GM18909 (cell line): ENCODE measurements around the gene ANKS6.

Source experiments
- ATAC-seq: cut with Tn5 transposase; IDR thresholded peaks from one replicate; pipeline ENCODE4 v1.9.1; 2021; ENCODE audit warnings: mild to moderate bottlenecking; ENCODE audit not compliant: unreplicated experiment, poor library complexity

ANKS6 gene

DNA sequence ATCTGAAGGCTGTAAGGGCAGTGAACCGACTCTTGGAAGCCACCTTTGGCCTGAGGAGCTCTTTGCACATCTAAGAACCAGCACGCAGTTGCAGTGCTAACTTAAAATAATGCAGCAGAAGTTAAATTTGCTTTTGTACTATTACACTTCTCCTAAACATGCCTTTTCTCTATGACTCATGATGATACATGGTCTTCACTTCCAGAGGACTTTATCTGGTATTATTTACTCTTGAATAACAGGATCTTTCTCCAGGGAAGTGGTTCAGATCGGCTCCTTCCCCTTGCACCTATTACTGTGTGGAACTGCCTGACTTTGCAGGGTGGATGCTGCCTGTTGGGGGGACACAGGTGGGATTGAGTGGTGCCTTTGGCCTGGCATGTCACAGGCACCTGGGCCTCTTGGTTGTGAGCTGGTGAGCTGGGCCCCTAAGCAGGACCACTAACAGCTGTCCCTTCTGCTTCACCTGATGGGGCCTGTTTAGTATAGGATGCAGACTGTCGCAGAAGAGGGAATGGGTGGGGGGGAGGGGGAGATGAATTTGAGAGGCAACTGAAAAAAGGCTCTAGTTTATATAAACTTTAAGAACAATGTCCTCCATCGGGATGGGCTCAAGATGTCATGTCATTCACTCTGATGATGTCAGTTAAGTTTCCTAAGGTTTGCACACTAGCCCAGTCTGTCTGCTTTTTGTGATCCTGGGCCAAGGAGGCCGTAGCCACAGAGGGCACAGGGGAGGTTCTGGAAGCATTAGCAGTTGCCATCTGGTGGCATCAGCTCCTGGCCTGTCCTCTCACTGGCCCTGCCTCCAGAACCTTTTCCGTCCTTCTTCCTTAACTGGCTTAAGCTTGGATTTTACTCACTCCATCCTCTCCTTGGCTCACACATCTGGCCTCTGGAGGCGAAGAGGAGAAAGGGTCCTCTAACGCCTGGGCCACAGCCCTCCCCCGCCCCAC is 53.8 kb downstream of the ANKS6 start:
- no peak for ATAC-seq

DNA sequence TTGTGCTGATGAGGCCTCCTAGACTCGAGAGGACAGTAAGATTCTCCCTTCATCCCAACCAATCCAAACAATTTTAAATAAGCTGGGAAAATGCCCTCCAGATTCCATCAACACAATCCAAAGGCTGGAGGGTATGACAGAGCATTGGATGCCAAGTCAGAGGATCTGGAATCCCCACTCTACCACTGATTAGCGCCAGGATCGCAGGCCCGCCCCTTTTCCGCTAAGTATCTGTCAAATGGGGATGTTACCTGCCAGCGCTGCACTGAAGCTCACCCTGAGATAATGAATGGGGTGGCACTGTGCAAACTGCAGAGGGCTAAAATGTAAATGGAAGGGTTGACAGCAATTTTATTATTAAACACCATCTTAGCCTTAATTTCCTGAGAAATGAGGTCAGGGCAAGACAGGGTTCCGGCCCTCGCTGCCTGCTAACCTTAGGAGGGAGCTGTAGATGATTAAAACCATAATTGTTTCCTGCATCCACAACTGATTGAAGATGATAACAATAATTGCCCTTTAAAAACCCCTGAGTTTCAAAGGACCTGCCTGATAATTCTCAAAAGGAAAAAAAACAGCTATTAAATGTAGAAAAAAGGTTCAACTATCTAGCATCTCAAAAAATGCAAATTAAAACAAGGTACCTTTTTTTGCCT is 56.0 kb downstream of the ANKS6 start:
- no peak for ATAC-seq

DNA sequence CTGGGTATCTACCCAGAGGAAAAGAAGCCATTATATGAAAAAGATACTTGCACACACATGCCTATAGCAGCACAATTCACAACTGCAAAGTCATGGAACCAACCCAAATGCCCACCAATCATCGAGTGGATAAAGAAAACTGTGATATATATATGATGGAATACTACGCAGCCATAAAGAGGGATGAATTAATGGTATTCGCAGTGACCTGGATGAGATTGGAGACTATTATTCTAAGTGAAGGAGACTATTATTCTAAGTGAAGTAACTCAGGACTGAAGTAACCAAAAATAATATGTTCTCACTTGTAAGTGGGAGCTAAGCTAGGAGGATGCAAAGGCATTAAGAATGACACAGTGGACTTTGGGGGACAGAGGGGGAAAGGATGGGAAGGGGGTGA is 57.6 kb downstream of the ANKS6 start:
- no peak for ATAC-seq

- ATAC-seq: no peak
These were observed 60.1 kb downstream of the ANKS6 start for GRCh38 chr9:98736226-98736625.

GRCh38 chr9:98732801-98733200 is 63.6 kb downstream of the ANKS6 start:
- ATAC-seq: no peak

DNA sequence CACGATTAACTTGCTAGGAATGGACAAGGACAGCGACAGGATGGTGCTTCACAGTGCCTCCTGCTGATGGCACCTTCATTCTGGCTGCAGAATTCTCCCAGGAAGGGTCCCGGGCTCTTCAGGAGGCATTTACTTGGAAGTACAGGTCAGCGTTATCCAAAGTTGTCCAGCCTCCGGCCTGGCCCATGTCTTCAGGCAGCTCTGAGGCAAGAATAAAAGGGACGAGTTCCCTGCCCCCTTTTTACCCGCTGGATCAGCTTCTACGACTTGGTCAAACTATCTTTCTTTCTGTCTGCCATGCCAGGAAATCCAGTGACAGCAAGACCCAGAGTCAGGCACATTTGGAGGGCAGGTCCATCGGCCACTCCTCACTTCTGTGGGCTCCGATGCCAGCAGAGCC is 64.3 kb downstream of the ANKS6 start:
- ATAC-seq: no peak

DNA sequence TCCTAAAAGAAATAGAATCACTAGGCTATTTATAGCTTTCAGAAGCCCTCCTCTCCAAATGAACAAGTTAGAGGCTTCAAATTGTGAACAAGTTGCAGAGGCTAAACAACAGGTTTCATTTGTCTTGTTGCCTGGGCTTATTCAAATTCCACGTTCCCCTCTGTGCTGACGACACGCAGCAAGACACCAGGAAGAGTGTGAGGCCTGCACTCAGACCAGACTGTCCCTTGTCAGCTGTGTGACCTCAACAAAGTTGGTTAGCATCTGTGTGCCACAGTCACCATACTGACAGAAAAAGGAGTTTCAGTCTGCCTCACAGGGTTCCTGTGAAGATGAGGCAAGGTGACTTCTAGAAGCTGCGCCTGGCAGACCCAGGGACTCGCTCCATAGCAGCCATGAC is 65.5 kb downstream of the ANKS6 start:
- ATAC-seq: no peak

DNA sequence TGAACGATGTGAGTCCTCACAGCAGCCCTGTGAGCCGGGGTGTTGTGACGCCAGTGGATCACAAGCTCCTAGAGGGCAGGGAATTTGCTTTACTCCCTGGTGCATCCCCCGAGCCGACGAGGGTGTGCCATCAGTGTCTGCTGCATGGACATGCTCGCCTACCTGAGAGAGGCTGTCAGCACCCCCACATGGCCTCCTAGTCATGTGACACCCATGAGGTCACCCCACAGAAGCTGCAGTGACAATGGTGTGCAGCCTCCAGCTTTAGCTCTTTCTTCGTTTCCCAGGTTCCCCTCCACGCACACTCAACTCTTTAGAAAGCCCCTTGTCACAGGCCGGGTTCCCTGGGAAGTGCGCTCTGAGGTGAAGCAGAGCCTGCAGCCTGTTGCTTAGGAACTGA is 67.9 kb downstream of the ANKS6 start:
- ATAC-seq: no peak

GRCh38 chr9:98727428-98727827 is 68.9 kb downstream of the ANKS6 start:
- no peak for ATAC-seq

DNA sequence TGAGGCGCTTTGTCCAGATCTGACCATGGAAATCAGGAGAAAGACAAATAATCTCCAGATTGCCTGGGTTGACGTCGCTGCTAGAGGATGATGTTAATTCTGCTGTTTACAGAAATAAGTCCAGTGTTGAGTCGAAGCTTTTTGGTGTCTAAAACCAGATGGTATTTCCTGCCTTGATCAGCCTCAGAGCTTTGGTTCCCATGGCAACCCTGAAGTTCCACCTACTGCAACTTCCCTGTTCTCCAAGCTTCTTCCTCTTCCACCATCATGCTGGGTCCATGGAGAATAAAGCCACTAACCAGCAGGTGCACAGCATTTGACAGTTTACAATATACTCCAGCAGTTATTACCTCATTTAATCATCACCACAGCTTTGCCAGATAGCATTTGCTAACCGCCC is 69.6 kb downstream of the ANKS6 start:
- ATAC-seq: no peak

- ATAC-seq: no peak
These were observed 71.4 kb downstream of the ANKS6 start for GRCh38 chr9:98724810-98725530.

DNA sequence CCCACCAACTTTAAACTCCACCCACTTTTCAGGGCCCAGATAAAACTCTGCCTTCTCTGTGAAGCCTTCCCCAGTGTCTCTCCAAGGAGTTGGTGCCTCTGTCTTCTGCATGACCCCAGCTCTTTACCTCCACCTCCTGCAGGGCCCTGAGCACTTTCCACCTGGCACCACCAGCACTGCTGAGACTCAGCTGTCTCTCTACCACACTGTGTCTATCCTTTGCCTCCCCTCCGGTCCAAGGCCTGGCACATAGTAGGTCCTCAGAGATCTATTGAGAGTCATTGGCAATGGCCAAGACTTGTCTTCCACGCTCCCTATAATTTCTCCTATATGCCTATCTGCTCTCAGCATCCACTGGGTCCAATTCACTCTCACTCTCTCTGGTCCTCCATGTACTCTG is 74.7 kb downstream of the ANKS6 start:
- ATAC-seq: no peak

DNA sequence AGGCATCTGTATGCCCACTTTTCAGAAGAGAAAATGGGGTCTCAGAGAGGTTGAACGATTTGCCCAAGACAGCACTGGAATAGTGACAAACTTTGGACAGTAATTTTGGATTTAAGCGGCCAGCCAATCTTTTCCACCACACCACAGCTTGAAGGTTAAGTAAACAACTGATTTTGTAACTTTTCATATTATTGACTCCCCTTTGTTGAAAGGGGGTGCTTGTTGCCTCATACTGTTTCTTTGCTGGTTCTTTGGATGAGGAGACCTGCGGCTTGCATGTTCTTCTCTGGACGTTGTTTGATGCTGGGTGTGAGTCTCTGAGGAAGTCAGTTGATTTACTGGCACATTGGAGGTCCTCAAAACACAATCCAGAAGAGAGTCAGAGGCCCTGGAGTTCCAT is 76.0 kb downstream of the ANKS6 start:
- ATAC-seq: no peak

GRCh38 chr9:98719055-98719454 is 77.3 kb downstream of the ANKS6 start:
- no peak for ATAC-seq

- no peak for ATAC-seq
These were observed 81.5 kb downstream of the ANKS6 start for GRCh38 chr9:98714833-98715232.

DNA sequence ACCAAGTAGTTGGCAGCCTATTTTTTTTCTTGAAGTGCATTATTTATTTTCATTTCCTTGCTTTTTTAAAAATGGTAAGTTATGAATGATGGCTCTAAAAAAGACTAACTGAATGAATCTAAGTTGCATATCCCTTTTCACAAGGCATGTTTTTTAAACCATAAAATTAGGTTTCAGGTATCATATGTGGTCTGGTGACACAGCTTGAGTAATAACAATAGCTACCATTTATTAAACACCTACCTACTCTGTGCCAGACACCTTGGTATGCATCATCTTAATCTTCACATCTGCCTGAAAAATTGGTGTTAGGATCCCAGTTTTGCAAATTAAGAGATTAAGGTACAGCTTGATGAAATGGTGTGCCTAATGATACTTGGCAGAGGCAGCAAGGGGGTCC is 83.4 kb downstream of the ANKS6 start:
- ATAC-seq: no peak

DNA sequence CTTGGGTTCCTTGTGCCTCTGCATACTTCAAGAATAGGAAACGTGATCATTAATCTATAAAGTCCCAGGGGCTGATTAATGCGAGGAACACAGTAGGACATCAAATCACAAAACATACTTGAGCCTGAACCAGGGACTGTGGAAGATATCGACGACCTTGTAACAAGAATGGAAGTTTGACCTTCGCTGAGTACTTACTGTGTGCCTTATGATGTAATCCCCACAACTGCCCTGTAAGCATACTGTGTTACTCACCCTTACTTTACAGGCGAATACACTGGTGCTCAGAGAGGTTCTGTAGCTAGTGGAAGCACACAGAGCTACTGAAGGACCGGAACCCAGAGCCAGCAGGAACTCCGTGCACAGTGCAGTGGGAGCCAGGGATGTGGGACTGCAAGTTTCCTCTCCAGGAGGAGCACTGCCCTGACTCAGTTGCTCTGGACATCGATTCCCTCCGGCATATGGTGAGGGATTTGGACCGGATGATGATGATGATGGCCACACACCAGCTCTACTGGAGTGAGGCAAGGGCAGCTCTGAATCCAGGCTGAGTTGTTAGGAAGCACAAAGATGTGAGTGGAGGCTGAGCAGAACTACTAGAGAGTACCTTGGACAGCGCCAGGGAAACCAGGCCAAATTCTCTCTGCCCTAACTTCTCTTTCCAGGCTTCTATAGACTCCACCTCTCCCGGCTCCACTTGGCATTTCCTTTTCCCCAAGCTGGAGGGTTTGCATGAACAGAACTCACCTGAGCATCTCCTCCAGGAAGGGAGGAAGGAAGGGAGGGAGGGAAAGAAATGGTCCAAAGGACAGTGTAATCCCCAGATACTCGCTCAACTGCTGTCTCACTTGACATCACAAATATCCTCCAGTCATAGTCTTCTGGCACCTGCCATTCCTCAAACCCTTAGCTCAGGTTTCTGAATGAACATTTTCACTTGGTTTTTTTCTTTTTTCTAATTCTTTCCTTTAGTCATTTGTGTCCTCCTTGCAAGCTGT is 86.1 kb downstream of the ANKS6 start:
- ATAC-seq: no peak

- ATAC-seq: no peak
These were observed 87.1 kb downstream of the ANKS6 start, which contains the start of gene GABBR2 for GRCh38 chr9:98708933-98709911. TSS of gene GABBR2 (minus strand) at chr9:98708935. CDS start at chr9:98708737, 198 bp downstream.
